Gastroesophageal sphincter (tissue), 3 donors: ENCODE results near the gene EXPH5.

Experiments used
- POLR2AphosphoS5 ChIP-seq: sonication (generic); formaldehyde crosslinking; IDR thresholded peaks from one replicate; pipeline ENCODE4 v1.6.1; 2017; ENCODE audit warnings: antibody characterized with exemption
- TF ChIP-seq, protein P1 (sequence below), 4 experiments: fragments of 200-600 bp in 2 of 4; fragments of 450-650 bp in 2 of 4; sonication (generic) in 1 of 4; IDR thresholded peaks; one replicate each; pipeline ENCODE4 v1.5.1; 2017 to 2019; ENCODE audit warnings: antibody characterized with exemption in 4 of 4, mild to moderate bottlenecking in 2 of 4, moderate library complexity in 2 of 4

- TF ChIP-seq POLR2AphosphoS5, result no peak
- TF ChIP-seq, protein P1, sequence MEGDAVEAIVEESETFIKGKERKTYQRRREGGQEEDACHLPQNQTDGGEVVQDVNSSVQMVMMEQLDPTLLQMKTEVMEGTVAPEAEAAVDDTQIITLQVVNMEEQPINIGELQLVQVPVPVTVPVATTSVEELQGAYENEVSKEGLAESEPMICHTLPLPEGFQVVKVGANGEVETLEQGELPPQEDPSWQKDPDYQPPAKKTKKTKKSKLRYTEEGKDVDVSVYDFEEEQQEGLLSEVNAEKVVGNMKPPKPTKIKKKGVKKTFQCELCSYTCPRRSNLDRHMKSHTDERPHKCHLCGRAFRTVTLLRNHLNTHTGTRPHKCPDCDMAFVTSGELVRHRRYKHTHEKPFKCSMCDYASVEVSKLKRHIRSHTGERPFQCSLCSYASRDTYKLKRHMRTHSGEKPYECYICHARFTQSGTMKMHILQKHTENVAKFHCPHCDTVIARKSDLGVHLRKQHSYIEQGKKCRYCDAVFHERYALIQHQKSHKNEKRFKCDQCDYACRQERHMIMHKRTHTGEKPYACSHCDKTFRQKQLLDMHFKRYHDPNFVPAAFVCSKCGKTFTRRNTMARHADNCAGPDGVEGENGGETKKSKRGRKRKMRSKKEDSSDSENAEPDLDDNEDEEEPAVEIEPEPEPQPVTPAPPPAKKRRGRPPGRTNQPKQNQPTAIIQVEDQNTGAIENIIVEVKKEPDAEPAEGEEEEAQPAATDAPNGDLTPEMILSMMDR (IDR thresholded peaks at IDR 0.05), result no peak
These were observed 99.4 kb downstream of the EXPH5 start for GRCh38 chr11:108494182-108494581.
